Activated T-helper 9 cell treated with anti-CD3 and anti-CD28 coated beads, Interleukin-2, amount 50 U/mL, for 16 hours (primary cell): ENCODE measurements around the gene OAF.

Experiments used
- DNase-seq: peaks from one replicate; pipeline ENCODE4 v3.0.0-alpha.2; 2020; ENCODE audit warnings: low read depth

Gene OAF

DNA sequence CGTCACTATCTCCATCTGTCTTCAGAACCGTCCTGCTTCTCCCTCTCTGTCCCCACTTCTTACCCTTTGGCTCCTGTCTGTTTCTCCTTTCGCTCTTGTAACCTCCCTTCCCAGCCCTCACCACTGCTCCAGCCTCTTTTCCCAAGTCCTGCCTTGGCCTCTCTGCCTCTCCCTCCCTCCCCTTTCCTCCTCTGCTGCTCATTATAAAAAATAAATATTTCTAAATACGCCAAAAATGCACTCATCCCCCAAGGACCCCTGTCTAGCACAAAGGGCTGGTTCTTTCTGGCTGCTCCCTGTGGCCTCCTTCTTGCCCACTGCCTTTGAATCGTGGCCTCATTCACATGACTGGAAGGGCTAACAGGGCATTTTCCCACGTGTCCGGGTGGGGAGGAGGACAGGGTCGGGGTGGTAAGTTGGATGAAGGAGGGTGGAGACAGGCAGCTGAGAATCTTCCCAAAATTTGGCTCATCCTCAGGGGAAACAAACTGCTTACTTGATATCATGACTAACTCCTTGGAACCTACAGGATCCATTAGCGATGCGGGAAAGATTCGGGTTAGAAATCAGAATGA, 26.4 kb upstream of the OAF start:
- DNase-seq: no peak

DNA sequence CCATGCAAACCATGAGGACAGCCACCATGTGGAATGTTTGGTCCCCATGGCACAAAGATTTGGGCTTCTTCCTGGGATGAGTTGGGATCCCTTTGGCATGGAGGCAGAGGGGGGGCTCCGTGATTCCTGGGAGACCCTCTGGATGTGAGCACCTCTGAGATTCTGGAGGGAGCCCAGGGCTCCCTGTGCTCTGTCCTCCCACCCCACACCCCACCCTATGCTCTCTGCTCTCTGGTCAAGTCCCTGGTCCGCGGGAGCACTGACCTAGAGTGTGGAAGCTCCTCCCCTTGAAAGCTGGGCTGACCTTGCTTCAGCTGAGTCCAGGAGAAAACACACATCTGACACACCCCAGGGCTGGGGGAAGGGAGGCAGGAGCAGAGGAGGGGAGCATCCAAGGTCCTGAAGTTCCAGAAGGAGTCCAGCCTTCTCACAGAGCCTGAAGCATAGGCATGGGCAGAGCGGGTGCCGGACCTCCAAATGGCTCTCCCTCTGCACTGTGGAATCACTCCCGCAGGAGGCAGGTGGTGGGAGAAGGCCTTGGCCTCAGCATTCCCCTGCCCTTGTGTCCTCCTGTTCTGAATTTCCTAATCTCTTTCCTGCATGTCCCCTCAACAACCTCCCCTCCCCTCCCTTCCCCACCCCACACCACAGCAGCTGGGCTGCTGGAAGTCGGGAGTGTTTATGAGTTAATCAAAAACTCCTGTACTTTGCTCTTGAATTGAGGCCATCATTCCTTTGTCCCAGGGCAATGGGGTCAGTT, 25.7 kb upstream of the OAF start:
- no peak for DNase-seq

DNA sequence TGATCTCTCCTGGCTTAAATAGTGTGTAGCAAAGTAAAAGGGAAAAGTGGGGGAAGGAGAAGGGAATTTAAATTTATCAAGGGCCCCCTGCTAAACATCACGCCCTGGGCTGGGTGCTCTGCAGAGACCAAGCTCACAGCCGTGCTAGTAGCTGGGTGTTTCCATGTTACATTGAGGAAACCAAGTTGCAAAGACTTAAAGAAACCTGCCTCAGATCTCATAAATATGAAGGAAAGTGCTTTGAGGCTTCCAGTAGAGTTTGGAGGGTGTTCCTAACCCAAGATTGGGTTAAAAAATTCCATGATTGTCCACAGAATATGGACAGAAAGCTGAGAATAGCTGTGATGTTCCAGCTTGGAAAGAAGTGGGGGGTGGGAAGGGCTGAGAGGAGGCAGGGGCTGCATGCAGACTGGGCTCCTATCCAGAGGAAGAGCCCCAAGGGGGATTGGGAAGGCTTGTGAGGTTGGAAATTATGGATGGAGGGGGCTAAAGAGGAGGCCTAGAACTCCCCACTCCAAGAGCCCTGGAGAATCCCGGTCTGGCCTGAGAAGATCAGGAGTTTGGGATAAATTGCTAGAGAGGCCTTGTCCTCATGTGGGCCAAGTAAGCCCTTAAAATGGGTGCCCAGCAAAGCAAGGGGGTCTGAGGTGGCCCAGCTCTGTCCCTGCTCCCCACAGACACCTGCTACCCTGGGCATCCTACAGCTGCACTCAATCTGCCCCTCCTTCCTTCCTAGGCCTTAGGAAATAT, 25.0 kb upstream of the OAF start:
- DNase-seq: no peak

- no peak for DNase-seq
These were observed 24.4 kb upstream of the OAF start for GRCh38 chr11:120186456-120186773.

DNA sequence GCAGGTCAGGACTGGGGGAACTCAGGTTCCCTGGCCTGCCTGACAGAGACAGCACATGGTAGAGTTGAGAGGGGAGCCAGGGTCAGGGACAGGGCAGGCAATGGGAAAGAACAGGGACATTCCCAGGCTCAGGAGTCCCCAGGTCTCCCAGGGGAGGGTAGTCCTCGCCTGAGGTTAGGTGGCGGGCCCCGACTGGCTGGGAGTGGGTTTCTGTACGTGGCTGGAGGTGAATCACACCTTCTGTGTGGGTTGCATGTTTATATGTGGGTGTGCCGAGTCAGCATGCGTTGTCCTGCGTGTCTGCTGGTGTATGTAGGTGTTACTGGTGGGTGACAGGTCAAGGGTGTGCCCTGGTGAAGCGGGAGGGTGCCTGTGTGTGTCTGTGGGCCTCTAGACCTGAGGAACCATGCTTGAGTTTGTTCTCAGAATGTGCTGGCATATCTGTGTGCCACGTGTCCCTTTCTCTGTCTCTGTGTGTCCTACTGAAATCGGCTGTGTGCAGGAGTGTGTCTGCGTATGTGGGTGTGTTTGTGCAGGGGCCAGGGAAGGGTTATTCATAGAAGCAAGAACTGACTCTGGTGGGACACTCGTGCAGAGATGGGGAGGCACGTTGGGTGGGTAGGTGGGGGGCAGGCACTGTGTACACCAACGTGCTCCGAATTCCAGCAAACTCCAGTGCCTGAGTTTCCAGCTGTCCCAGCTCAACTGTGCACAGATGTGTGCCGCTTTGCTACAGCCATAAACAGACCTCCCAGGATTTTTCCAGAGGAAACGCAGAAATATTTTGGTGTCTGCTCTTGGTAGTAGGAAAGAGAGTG, 23.8 kb upstream of the OAF start:
- DNase-seq: no peak

- DNase-seq: no peak
These were observed 22.5 kb upstream of the OAF start for GRCh38 chr11:120188371-120188770.

DNA sequence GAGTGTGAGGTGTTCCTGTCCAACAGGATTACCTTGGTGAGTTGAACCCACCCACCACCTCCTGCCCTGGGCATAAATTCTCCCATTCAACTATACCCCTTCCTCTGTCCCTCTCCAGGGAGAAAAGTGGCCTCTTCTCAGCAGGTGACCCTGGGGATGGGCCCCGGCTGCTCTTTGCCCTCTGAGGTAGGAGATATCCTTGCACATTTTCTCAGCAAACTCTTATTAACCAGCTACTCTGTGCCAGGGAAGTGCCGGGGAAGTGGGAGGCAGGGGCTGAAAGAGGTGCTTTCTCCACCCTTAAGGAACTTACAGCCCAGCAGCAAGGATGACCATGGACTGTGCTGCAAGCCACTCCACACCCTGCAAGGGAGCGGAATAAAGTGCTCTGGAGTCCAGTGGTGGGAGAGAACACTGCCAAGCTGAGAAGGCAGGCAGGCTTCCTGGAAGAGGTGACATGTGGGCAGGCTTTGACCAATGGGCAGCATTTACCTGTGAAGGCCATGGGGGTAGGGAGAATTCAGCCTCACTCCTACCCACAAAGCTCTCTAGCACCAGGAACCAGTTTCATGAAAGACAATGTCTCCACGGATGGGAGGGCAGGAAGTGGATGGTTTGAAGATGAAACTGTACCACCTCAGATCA, 21.9 kb upstream of the OAF start:
- no peak for DNase-seq

GRCh38 chr11:120191058-120191457, 19.8 kb upstream of the OAF start:
- DNase-seq: no peak

DNA sequence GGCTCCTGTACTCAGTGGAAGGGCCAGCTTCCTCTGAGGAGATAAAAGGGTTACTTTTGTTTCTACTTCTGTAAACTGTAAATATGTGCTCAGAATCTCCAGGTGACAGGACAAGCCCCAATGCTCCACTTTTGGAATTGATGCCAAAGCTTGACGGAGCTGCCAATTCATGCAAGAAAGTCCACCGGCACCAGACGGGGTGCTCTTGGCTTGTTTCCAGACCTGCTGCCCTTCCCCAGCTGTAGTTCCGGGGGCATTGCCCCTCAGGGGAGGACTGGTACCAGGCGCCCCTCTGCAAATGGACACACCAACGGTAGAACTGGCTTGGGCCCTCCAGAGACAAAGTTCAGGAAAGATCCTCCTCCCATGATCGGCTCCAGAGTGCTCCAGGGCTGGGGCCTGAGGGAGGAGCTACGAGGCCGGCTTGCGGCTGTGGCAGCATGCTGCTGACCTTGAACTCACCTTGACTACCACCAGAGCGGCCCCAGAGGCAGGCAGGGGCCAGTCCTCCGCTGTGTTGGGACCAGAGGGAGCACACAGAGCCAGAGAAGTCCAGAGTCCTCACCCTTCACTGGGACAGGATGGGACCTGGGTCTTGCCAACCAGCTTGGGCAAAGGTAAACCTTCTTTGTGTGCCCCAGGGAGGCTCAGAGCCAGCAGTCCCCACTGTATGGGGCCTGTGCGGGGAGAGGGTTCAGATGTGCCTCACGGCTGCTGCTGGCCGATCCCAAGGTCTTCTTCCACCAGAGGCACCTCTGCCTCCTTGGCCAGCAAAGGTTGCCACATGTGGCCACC, 17.8 kb upstream of the OAF start:
- DNase-seq: no peak

GRCh38 chr11:120194166-120194565, 16.7 kb upstream of the OAF start:
- no peak for DNase-seq

- no peak for DNase-seq
These were observed 15.1 kb upstream of the OAF start for GRCh38 chr11:120195601-120196320.

DNA sequence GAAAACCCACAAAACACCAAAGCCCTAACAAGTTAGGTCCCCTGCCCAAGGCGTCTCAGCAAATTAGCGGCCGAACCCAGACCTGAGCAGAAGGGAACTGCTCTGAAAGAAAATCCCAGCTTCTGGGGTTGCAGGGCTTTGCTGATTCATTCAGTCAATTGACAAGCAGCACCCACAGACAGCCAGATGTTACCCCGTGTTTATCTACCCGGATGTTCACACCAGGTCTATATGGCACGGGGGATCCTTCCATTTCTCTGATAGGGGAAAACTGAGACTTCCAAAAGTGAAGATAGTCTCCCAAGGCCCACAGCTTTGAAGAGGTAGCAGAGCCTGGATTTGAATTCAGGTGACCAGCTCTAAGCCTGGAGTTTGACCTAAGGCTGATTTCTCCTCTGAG, 14.0 kb upstream of the OAF start:
- DNase-seq: no peak

DNA sequence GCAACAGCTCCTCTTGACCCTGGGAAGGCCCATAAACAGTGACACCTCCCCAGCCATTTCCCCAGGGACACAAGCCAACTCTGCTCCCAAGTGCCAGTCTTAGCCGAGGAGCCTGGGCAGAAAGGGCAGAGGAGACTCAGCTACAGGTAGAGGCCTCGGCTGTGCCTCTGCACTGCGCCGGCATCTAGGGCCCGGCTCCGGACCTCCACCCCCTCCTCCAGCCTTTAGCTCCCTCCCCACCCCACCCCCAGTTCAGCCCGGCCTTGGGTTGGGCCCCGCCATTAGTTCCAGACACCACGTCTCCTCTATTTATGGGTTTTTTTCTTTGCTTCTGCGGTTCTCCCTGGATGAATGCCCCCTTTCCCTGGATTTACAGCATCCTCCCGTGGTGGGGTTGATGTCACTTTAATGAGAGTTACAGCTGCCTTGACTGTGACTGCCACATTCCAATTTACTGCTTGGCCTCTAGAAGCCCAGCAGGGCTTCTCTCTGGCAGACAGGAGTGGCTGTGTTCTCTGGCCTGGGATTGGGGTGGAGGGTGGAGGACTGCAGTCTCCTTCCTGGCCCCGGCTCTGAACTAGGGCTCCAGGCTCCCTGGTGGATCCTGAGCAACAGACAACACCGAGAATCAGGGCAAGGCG, 13.5 kb upstream of the OAF start:
- DNase-seq: no peak

DNA sequence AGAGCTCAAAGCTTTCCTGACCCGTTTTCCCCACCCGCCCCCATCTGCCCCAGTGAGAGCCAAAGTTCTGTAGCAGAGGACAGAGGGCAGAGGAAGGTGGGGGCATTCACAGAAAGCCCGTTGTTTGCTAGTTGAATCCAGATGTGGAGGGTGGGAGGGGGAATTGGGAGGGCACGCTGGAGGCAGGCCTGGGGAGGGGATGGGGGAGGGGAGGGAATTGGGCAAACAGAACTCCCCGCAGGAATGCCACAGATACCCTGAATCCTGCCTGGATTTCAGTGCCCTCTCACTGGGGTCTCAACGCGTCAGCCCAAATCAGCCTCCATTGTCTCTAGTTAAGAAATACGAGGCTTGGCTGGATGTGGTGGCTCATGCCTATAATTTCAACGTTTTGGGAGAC, 12.9 kb upstream of the OAF start:
- no peak for DNase-seq

DNA sequence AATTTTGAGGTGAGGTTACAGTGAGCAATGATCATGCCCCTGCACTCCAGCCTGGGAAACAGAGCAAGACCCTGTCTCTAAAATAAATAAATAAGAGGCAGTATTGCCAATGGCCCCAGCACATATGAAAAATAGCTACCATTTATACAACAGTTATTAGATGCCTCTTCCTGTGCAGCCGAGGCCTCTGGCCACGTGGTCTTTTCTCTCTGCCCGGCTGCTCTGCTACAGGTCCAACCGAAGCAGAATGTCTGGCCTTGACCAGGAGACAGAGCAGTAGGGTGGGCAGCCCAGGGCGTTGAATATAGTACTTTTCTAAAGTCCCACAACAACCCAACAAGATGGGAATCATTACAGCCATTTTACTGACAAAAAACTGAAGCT, 12.4 kb upstream of the OAF start:
- DNase-seq: no peak

GRCh38 chr11:120198787-120199469, 11.9 kb upstream of the OAF start:
- DNase-seq: no peak

DNA sequence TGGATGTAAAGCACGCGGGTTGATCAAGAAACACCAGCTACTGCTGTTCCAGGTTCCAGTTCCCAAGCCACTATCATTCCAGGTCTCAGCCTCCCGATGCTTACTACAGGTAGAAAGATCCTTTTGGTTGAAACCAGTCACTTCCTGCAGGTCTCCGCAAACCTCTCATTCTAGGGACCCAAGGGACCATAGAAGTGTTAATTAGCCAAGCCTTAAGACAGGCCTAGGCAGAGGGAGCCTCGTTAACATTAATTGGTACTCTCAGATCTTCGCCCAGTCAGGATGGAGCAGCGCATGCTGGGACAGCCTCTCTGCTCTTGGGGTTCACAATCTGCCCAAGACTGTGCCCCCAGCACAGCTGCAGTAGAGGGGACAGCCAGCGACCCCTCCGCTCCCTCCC, 11.2 kb upstream of the OAF start:
- DNase-seq: no peak

DNA sequence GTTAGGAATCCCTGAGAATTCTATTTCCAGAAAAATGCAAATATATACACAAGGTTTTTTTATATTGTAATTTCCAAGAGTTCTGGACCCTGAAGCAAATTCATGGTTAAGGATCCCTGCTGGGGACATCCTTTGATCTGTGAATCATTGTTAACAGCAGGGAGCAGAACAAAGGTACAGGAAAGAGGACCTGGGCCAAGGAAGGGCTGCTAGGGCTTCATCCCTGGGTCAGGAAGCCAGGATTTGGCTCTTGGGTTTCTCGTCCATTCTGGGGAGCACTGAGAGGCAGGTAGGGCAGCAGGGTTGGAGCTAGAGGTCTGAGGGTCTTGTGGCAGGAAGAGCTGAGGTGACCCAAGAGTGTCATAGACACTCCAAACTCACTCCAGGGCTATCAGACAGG, 10.2 kb upstream of the OAF start:
- DNase-seq: no peak

DNA sequence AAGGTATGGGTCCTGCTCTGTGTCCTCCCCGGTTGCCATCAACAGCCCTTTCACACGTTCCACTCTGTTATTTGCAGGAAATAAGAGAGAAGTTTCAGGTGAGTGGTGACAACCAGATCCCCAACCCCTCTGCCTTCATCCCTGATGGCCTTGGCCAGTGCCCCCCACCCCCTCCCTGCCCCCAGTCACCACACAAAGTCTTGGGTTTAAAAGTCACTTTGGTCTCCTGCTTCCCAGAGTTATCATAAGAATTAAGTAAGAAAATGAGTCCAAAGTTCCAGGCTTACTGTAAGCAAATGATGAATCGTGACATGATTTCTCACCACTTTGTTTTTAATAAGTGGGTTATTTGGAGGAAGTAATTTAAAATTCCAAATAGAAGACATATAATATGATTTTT, 9.2 kb upstream of the OAF start:
- DNase-seq: no peak

DNA sequence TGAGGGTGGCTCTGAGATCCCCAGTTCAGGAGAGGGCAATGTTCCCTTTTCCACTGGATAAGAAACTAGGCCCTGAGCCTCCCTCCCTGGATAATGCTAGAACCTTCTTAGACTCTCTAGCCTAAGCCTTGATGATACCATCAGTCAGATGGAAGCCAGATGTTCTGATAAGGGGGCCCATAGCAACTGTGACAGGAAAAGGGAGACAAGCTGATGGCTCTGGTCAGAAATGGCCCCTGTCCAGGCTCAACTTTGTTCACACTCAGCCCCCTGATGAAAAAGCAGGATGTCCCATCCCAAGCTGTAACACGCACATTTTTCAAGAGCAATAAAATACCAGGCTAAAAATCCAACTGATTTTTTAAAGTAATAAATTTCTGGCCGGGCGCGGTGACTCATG, 7.2 kb upstream of the OAF start:
- no peak for DNase-seq
